Measurements from ENCODE around the gene HDAC4.

Gene HDAC4

GRCh38 chr2:239396881-239397681 lies 3.7 kb downstream of the HDAC4 start:
- no peak for DNase-seq

- no peak for DNase-seq
Observed at GRCh38 chr2:239395524-239395923, 5.3 kb downstream of the HDAC4 start.

GRCh38 chr2:239394978-239395377 lies 5.8 kb downstream of the HDAC4 start:
- no peak for DNase-seq

- DNase-seq = no peak
Observed at GRCh38 chr2:239394346-239394945, 6.4 kb downstream of the HDAC4 start.

- peak; percentile 45 for DNase-seq
Observed at GRCh38 chr2:239393941-239394340, 6.9 kb downstream of the HDAC4 start.

DNA sequence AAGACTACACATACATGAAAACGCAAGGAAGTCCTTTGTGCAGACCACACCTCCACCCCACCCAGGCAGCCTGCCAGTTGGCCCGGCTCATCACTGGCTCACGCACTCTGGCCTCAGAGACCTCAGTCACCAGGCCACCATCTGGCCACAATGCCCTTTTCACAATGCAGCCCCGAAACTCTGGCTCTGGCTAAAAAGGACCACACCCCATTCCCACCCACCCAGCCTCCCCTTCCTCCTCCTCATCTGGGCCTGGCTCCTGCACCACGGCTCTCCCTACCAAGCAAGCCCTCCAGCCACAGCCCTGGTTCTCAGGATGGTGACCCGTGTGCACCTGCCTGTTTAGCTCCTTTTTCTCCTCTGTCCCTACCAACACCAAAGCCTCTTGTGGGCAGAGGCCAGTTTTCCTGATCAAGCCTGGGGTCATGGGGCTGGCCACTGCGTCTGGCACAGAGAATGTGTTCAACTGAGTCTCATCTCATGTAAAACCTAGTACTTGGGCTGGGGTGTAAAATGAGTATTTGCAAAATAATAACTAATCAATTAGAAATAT lies 7.4 kb downstream of the HDAC4 start:
- no peak for DNase-seq

DNA sequence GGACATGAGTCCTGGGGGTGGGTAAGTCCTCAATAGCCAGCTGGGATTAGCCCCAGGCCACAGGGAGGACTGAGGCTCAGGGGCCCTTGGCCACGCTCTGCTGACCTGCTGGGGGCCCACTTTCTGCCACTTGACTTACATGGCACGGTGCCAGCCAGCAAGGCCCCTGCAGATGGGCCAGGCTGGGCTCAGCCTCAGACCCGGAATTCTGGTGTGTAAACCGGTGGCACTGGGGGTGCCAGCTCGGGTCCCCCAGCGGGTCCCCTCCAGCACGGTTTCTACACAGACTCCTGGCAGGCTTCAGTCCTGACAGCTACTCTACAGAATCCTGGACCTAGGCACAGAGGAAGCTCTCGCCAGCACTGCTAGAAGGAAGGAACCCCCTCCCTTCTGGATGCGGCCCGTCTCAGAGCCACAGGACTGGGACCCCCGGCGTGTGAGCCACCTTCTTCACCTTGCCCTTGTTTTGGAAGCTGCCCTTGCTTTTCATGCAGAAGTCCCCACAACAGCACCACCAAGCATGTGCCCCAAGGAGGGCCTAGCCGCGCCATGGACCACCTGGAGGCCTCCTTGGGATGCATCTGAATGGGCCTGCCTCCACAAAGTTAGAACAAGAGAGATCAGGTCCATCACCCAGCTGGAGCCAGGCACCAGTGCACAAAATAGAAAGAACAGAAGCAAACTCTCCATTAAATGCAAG lies 8.0 kb downstream of the HDAC4 start:
- no peak for DNase-seq

- no peak for DNase-seq
Observed at GRCh38 chr2:239392072-239392357, 8.8 kb downstream of the HDAC4 start.

DNA sequence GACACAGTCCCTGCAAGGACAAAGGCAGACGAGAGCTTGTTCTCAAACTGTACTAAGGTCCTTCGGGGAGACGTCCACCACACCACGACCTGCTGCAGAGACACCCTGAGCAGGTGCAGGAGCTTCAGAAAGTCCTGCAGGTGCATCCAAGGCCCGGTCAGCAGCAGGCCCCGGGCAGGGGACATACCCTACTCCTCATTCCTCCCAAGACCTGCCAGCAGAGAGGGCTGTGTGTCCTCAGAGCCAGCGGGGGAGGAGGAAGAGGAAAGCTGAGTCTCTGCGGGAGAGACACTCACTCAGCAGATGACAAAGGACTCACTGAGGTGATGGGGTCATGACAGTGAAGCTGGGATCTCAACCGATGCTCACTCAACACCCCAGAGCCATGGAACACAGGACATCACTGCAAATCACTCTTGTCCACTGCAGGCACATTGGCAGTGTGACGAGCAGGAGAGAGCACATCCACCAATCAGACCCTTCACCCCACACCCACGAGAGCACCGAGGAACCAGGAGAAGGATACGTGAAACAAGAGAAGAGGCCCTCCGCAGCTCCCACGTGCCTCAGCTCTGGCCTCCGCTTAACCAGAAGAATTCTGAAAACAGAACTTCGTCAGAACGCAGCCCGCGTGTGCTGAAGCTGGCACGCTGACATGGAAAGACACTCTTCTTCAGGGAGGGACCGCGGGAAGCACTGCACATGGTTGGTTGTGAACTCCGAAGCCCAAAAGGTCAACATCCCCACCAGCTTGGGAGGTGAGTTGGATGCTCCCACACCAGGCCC lies 9.3 kb downstream of the HDAC4 start:
- DNase-seq = no peak

GRCh38 chr2:239390546-239391285 lies 10.1 kb downstream of the HDAC4 start:
- DNase-seq = no peak

DNA sequence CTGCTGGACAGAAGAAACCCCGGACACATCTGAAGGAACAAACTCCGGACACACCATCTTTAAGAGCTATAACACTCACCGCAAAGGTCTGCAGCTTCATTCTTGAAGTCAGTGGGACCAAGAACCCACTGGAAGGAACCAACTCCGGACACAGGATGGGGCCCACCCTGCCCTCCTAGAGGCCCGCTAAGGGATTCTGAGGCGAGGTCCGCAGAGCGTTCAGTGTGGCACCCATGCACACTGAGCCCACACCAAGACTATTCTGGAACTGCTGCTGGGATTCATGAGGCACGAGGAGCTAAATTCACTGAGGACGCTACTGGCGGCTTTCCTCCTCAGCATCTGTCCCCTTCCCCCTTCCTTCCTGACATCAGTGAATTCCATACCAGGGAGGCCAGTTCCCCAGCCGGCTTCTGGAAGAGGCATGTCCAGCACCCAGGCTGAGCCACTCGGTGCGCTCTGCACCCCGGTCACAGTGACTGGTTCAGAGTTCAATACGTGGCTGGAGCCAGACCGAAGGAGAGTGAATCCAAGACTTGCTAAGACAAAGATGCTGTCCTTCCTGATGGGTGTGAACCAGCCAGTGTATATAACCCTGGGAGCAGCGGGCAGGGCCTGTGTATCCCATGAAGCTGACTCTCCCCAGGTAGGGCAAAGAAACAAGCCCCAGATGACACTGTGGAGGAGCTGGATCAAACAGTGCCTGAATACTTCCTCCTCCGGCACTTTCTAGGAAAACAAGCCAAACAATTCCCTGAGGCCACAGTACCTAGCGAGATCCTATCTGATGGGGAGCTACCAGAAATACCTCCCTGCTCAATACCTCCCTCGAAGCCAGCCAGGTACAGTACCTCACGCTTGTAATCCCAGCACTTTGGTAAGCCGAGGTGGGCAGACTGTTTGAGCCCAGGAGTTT lies 11.1 kb downstream of the HDAC4 start:
- no peak for DNase-seq

DNA sequence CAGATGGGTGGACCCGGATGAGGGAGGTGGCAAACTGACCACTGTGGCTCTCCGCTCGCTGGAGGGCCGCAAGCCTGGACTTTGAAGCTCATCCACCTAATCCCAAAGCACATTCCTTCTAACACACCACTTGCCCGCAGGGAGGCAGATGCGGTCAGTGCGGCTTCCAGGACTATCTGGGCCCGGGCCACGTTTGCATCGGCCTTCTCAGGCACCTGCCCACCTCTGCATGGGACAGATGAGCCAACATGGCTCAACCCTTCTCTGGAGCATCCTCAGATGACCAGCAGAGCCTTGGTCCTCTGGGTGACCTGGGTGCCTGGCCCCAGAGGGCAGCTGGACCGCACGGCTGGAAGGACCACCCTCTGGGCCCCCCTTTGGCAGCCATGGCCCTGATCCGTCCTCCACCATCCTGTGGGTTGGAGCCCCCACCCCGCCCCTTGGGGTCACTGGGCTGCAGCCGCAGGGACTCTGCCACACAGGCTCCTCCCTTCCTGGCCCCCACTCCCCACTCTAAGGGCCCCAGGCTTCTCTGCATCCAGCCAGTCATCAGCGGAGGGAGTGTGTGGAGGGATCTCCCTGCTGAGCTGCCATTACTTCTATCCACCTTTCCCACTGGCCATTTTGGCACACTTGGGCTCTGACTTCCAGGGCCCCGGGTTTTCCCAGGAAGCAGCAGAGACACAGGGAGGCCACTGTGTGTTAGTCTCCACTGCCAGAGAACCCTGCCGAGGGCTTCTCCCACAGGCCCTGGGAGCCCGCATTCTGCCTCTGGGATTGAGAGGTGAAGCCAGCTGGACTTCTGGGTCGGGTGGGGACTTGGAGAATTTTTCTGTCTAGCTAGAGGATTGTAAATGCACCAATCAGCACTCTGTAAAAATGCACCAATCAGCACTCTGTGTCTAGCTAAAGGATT lies 12.3 kb downstream of the HDAC4 start:
- no peak for DNase-seq

- no peak for DNase-seq
Observed at GRCh38 chr2:239387811-239388210, 13.0 kb downstream of the HDAC4 start.

DNA sequence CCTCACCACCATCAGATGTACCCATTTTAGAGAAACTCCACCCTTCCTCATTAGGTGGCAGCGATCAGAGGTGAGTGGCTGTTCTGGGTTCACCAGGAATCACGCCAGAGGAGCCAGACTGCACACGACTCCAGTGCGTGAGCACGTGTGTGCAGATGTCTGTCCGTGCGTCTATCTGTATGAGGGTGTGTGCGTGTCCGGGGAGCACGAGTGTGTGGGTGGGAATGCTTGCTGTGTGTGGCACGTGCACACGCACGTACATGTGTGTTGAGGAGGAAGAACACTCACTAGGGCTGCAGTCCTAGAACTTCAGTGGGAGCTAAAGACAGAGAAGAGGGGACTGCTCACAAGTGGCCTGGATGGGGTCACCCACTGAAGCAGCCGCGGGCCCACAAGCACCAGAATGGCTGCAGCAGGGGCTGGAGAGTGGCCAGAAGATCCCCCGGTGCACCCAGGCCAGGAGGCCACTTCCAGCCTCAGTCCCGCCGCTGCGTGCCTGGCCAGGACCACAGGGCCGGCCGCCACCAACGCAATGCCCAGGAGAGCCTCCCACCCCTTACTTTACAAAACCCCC lies 13.9 kb downstream of the HDAC4 start:
- DNase-seq = no peak

GRCh38 chr2:239386001-239386670 lies 14.7 kb downstream of the HDAC4 start:
- no peak for DNase-seq

DNA sequence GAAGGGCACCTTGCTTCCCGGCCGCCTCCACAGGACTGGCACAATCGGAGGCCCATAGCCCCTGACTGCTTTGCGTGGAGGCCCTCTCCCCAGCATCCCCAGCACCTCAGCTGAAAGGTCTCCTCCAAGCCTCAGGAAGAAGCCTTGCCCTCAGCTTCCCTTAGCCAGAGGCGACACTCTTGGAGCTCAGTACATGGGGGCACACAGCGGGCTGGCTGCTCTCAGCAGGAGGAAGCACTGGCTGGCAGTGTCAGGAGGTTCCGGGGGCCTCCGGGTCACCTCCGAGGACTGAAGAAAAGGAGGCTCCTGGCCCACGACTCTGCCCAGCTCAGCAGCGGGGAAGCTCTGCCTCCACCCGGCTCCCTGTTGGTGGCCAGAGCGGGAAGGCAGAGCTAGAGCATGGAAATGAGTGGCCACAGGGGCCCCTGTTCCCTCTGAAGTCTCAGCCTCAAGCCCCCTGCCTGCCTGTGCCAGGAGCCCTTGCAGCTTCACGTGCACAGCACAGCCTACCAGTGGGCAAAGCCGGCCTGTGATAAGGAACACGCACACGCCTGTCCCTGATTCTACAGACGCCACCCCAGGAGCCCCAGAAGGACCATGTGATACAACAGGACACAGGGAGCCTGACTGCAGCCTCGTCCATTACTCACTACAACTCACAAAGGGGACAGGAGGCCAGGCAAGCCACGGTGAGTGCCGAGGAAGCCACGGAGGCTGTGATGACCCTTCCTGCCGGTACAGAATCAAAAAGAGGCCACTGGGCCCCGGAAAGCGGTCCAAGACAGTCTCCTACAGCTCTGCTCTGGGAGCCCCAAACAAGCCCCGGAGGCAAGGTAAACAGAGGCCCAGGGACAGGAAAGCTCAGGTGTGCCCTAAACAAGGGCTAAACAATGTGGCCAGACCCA lies 15.5 kb downstream of the HDAC4 start:
- no peak for DNase-seq

GRCh38 chr2:239383759-239384156 lies 17.1 kb downstream of the HDAC4 start:
- no peak for DNase-seq

Data from fibroblast of skin of back (primary cell).